Bladder microvascular endothelial cell (primary cell): ENCODE measurements around the gene ARMH3. TPM values are rescaled to one million over a fixed set of nuclear protein-coding genes. Genes with fewer than 3 reads are reported as not detected.

Source experiments
- total RNA-seq: library from RNA; depleted of rRNA; stranded (reverse); fragments of >200 nt; gene quantifications from 2 replicates; pipeline ENCODE4 v1.2.3, GENCODE V29; 2014

The ARMH3 gene
- total RNA-seq, result 5.3 and 11.1 TPM in 2 replicates

GRCh38 chr10:102055647-102056419, at the start of gene ARMH3:
Gene ARMH3, minus strand, starts transcription at chr10:102056173. Its CDS starts 16,059 bp downstream, at chr10:102040114.

GRCh38 chr10:102064868-102065560, 9.0 kb upstream of the ARMH3 start, which contains the start of gene HPS6:
Gene HPS6, plus strand, starts transcription at chr10:102065349. Its CDS starts 126 bp downstream, at chr10:102065475.

GRCh38 chr10:101843032-101844021, 212.6 kb downstream of the ARMH3 start, which contains the start of gene KCNIP2:
Gene KCNIP2, minus strand, starts transcription at chr10:101843800. Its CDS starts 232 bp downstream, at chr10:101843568.

GRCh38 chr10:101818119-101818871, 237.7 kb downstream of the ARMH3 start, which contains the start of gene OGA:
Gene OGA, minus strand, starts transcription at chr10:101818444. Its CDS starts 422 bp downstream, at chr10:101818022.

Other genes starting within 250 kb of the ARMH3 start
- gene OGA, start 237.7 kb downstream of the ARMH3 start, total RNA-seq, result 65.4 and 112 TPM in 2 replicates
- gene KCNIP2, start 212.4 kb downstream of the ARMH3 start, total RNA-seq, result 0.31 and 0.65 TPM in 2 replicates
- 29.5 and 30.6 TPM in 2 replicates for gene HPS6, start 9.2 kb upstream of the ARMH3 start, total RNA-seq
- gene LDB1, start 64.2 kb upstream of the ARMH3 start, total RNA-seq, result 33.8 and 58.6 TPM in 2 replicates
- 6.5 and 19.6 TPM in 2 replicates for gene PPRC1, start 76.9 kb upstream of the ARMH3 start, total RNA-seq
- gene NOLC1, start 96.2 kb upstream of the ARMH3 start, total RNA-seq, result 16.8 and 35.6 TPM in 2 replicates
- gene ELOVL3, start 170.1 kb upstream of the ARMH3 start, total RNA-seq, result not detected in 2 replicates
- not detected in 2 replicates for gene PITX3, start 185.3 kb upstream of the ARMH3 start, total RNA-seq
- gene GBF1, start 189.4 kb upstream of the ARMH3 start, total RNA-seq, result 12.6 and 31.8 TPM in 2 replicates